MM.1S (cell line): ENCODE data around the gene ROBO2.

Experiments
- CTCF ChIP-seq: fragments of 300-600 bp; sonication (generic); IDR thresholded peaks from 2 replicates; pipeline ENCODE4 v1.5.1; 2016; ENCODE audit warnings: antibody characterized with exemption, low read length, mixed read lengths
- EZH2phosphoT487 ChIP-seq: fragments of 300-600 bp; sonication (generic); IDR thresholded peaks from 2 replicates; pipeline ENCODE4 v1.6.1; 2018; ENCODE audit warnings: antibody characterized with exemption, low read length

- TF ChIP-seq EZH2phosphoT487 = no peak
- no peak for TF ChIP-seq CTCF
Measured at GRCh38 chr3:77420336-77420735, 380.4 kb downstream of the ROBO2 start.
